ENCODE data around the gene TGFBR3.

Gene TGFBR3

GRCh38 chr1:91735266-91735845 is 150.6 kb downstream of the TGFBR3 start:
- Histone ChIP-seq H3K4me1 (ENCODE audit: control insufficient read depth in 1 of 2, insufficient read depth in 1 of 2, low read depth in 1 of 2, low read length in 1 of 2) (peaks cover 0 to 8% of the 10 kb centered on the region in 2 experiments), H3K9me3 (no peaks in the 10 kb centered on the region), H3K27ac (no peak overlapping the region), H3K27me3 (peaks cover 17% of the 10 kb centered on the region), H3K36me3 (no peaks in the 10 kb centered on the region), H3K4me3 (ENCODE audit: low read depth in 1 of 2, low read length in 1 of 2) (no peak overlapping the region)
- no peak for TF ChIP-seq CTCF (IDR thresholded peaks at IDR 0.05)

- no peak for TF ChIP-seq CTCF (IDR thresholded peaks at IDR 0.05)
- Histone ChIP-seq H3K9me3 (no peaks in the 10 kb centered on the region), H3K36me3 (no peaks in the 10 kb centered on the region), H3K27me3 (peaks cover 17% of the 10 kb centered on the region), H3K4me3 (ENCODE audit: low read depth in 1 of 2, low read length in 1 of 2) (no peak overlapping the region), H3K4me1 (ENCODE audit: control insufficient read depth in 1 of 2, insufficient read depth in 1 of 2, low read depth in 1 of 2, low read length in 1 of 2) (peaks cover 0 to 9% of the 10 kb centered on the region in 2 experiments), H3K27ac (no peak overlapping the region)
Measured at GRCh38 chr1:91734761-91735160, 151.2 kb downstream of the TGFBR3 start.

- Histone ChIP-seq H3K36me3 (no peaks in the 10 kb centered on the region), H3K4me1 (ENCODE audit: control insufficient read depth in 1 of 2, insufficient read depth in 1 of 2, low read depth in 1 of 2, low read length in 1 of 2) (peaks cover 0 to 9% of the 10 kb centered on the region in 2 experiments), H3K27ac (no peak overlapping the region)
Measured at GRCh38 chr1:91733108-91733710, 152.7 kb downstream of the TGFBR3 start.

DNA sequence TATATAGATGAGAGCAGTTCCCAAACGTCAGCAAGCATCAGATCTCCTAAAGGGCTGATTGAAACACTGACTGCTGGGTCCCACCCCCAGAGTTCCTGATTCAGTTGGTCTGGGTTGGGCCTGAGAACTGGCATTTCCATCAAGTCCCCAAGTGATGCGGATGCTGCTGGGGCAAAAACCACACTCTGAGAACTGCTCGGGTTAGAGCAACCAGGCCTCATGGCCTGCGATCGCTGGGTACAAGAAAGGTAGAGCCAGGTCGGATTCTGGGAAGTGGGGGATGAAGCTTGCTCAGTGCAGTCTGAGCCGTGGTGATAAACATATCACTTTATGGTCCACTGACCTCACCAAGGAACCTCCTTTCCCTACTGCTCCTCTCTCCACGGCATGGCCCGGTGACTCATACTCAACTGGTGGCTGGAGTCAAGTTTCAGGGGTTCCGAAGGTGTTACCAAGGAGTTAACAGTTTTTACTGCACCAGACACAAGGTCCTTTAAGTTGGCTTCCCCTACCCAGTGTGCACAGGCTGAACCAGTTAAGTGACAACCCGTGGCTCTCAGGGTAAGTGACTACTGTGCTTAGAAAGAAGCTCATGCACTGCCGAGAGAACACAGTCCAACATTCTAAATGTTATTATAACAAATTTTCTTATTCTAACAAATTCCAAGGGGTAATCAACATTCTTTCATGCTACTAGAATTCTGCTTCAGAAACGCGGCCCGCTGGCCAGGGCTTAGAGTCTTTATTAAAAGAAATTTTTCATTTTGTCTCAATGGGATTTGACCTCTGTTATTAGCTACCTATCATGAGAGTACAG is 153.5 kb downstream of the TGFBR3 start:
- H3K9me3 ChIP-seq = no peaks in the 10 kb centered on the region
- no peaks in the 10 kb centered on the region for H3K36me3 ChIP-seq
- no peak for TF ChIP-seq CTCF (IDR thresholded peaks at IDR 0.05)
- H3K4me3 ChIP-seq (ENCODE audit: low read depth in 1 of 2, low read length in 1 of 2) = no peak overlapping the region
- peaks cover 23% of the 10 kb centered on the region for H3K27me3 ChIP-seq
- peaks cover 0 to 9% of the 10 kb centered on the region in 2 experiments for H3K4me1 ChIP-seq (ENCODE audit: control insufficient read depth in 1 of 2, insufficient read depth in 1 of 2, low read depth in 1 of 2, low read length in 1 of 2)
- no peak overlapping the region for H3K27ac ChIP-seq

More at GRCh38 chr1:91733108-91733710, 152.7 kb downstream of the TGFBR3 start:
- Histone ChIP-seq H3K9me3 (no peaks in the 10 kb centered on the region), H3K4me3 (ENCODE audit: low read depth in 1 of 2, low read length in 1 of 2) (no peak overlapping the region), H3K27me3 (peaks cover 23% of the 10 kb centered on the region)
- TF ChIP-seq CTCF (IDR thresholded peaks at IDR 0.05) = no peak

- H3K36me3 ChIP-seq = no peaks in the 10 kb centered on the region
- H3K4me3 ChIP-seq (ENCODE audit: low read depth in 1 of 2, low read length in 1 of 2) = no peak overlapping the region
- peaks cover 0 to 9% of the 10 kb centered on the region in 2 experiments for H3K4me1 ChIP-seq (ENCODE audit: control insufficient read depth in 1 of 2, insufficient read depth in 1 of 2, low read depth in 1 of 2, low read length in 1 of 2)
- TF ChIP-seq CTCF (IDR thresholded peaks at IDR 0.05) = no peak
- peaks cover 23% of the 10 kb centered on the region for H3K27me3 ChIP-seq
- H3K27ac ChIP-seq = no peak overlapping the region
- H3K9me3 ChIP-seq = no peaks in the 10 kb centered on the region
Measured at GRCh38 chr1:91731815-91732214, 154.1 kb downstream of the TGFBR3 start.
